Ishikawa (cell line): ENCODE data around the gene SPATA16.

Experiments
- CEBPB ChIP-seq: IDR thresholded peaks from 2 replicates; pipeline ENCODE4 v1.6.1; 2012
- CREB1 ChIP-seq: IDR thresholded peaks from 2 replicates; pipeline ENCODE4 v1.6.1; 2012; ENCODE audit warnings: low read depth
- EGR1 ChIP-seq: IDR thresholded peaks from 2 replicates; pipeline ENCODE4 v1.6.1; 2012
- EP300 ChIP-seq: IDR thresholded peaks from 2 replicates; pipeline ENCODE4 v1.6.1; 2012; ENCODE audit warnings: borderline replicate concordance
- FOXM1 ChIP-seq: IDR thresholded peaks from 2 replicates; pipeline ENCODE4 v1.6.1; 2012; ENCODE audit warnings: low read depth, borderline replicate concordance
- NFIC ChIP-seq: IDR thresholded peaks from 2 replicates; pipeline ENCODE4 v1.6.1; 2012
- RAD21 ChIP-seq: IDR thresholded peaks from 2 replicates; pipeline ENCODE4 v1.6.1; 2012; ENCODE audit warnings: low read depth
- TAF1 ChIP-seq: IDR thresholded peaks from 2 replicates; pipeline ENCODE4 v1.6.1; 2012; ENCODE audit warnings: low read depth, mild to moderate bottlenecking
- TCF12 ChIP-seq: IDR thresholded peaks from 2 replicates; pipeline ENCODE4 v1.6.1; 2012; ENCODE audit warnings: low read depth
- TEAD4 ChIP-seq: IDR thresholded peaks from 2 replicates; pipeline ENCODE4 v1.6.1; 2012
- YY1 ChIP-seq: IDR thresholded peaks from 2 replicates; pipeline ENCODE4 v1.6.1; 2012; ENCODE audit warnings: low read depth
- ZBTB7A ChIP-seq: IDR thresholded peaks from 2 replicates; pipeline ENCODE4 v1.6.1; 2012; ENCODE audit warnings: low read depth
- TF ChIP-seq, protein P1 (sequence below): IDR thresholded peaks from 2 replicates; pipeline ENCODE4 v1.6.1; 2012
- TF ChIP-seq, protein P2 (sequence below): IDR thresholded peaks from 2 replicates; pipeline ENCODE4 v1.6.1; 2012; ENCODE audit warnings: low read depth, mild to moderate bottlenecking
- TF ChIP-seq, protein P3 (sequence below): IDR thresholded peaks from 2 replicates; pipeline ENCODE4 v1.6.1; 2012

The SPATA16 gene

DNA sequence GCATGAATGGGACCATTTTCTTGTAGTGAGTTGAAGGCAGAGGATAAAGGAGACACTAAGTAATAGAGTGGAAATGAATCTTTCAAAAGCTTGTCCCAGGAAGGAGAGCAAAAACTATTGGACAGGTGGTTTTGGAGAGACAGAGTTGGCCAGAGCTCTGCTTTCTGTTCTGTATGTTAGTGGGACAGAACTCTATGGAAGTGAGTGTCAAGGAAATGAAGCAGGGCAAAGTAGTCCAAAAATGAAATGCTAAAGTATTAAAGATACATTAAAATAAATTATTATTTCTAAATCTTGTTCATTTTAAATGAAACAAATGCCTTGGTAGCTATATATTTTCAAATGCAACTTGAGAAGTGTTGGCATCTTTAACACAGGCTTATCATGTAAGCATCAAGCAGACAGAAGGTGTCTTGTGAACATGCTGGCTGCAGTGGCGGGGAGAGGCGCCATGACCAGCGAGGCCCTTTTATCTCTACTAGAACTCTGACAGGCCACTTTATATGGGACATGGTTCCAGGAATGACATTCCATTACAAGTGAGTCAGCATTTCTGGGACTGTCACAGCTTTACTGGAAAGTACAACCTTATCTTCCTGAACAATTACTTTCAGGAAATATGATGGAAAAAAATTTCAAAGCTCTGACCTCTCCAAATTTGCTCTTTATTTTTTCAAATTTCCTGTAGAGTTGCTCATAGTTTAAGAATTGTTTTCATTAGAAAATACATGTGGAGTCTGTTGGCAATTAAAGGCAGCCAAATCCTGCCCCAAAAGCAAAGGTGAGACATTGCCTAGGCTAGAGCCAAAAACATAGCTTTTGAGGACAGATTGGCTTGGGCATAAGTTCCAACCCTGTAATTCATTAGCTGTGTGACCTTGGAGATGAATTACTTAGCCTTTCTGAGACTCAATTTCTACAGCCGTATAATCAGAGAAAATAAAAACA, 284.0 kb downstream of the SPATA16 start:
- no peak for TF ChIP-seq TCF12
- TF ChIP-seq TEAD4, result peak; percentile 30; the same call in 1 of the 2 replicates
- no peak for TF ChIP-seq ZBTB7A
- 0 out of 2 replicates have a peak, but pooled peaks have one; percentile 23 for TF ChIP-seq YY1

DNA sequence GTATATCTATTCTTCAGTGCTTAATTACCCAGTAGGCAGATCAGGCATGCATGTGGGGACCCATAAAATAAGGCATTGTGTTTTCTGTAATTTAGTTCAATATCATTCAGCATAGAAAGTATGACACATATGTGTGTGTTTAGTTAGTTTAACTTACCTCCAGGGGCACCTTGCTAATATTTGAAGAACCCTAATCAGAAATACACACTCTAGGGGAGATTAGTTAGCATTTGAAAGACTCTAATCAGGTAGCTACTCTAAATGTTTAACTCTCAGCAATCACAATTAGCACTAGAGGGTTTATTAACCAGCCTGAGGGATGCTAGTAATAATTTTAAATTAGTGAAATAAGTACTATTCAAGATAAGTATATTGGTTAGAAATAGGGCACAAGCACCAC, 286.0 kb downstream of the SPATA16 start:
- TF ChIP-seq CEBPB, result no peak
- no peak for TF ChIP-seq TEAD4
- no peak for TF ChIP-seq TAF1
- TF ChIP-seq EP300, result no peak
- no peak for TF ChIP-seq RAD21
- TF ChIP-seq, protein P1, sequence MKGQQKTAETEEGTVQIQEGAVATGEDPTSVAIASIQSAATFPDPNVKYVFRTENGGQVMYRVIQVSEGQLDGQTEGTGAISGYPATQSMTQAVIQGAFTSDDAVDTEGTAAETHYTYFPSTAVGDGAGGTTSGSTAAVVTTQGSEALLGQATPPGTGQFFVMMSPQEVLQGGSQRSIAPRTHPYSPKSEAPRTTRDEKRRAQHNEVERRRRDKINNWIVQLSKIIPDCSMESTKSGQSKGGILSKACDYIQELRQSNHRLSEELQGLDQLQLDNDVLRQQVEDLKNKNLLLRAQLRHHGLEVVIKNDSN, result no peak
- no peak for TF ChIP-seq ZBTB7A
- no peak for TF ChIP-seq CREB1
- no peak for TF ChIP-seq YY1
- TF ChIP-seq TCF12, result no peak
- TF ChIP-seq, protein P2, sequence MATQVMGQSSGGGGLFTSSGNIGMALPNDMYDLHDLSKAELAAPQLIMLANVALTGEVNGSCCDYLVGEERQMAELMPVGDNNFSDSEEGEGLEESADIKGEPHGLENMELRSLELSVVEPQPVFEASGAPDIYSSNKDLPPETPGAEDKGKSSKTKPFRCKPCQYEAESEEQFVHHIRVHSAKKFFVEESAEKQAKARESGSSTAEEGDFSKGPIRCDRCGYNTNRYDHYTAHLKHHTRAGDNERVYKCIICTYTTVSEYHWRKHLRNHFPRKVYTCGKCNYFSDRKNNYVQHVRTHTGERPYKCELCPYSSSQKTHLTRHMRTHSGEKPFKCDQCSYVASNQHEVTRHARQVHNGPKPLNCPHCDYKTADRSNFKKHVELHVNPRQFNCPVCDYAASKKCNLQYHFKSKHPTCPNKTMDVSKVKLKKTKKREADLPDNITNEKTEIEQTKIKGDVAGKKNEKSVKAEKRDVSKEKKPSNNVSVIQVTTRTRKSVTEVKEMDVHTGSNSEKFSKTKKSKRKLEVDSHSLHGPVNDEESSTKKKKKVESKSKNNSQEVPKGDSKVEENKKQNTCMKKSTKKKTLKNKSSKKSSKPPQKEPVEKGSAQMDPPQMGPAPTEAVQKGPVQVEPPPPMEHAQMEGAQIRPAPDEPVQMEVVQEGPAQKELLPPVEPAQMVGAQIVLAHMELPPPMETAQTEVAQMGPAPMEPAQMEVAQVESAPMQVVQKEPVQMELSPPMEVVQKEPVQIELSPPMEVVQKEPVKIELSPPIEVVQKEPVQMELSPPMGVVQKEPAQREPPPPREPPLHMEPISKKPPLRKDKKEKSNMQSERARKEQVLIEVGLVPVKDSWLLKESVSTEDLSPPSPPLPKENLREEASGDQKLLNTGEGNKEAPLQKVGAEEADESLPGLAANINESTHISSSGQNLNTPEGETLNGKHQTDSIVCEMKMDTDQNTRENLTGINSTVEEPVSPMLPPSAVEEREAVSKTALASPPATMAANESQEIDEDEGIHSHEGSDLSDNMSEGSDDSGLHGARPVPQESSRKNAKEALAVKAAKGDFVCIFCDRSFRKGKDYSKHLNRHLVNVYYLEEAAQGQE, result no peak
- TF ChIP-seq NFIC, result no peak
- TF ChIP-seq, protein P3, sequence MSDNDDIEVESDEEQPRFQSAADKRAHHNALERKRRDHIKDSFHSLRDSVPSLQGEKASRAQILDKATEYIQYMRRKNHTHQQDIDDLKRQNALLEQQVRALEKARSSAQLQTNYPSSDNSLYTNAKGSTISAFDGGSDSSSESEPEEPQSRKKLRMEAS, result no peak
- no peak for TF ChIP-seq FOXM1
- no peak for TF ChIP-seq EGR1

DNA sequence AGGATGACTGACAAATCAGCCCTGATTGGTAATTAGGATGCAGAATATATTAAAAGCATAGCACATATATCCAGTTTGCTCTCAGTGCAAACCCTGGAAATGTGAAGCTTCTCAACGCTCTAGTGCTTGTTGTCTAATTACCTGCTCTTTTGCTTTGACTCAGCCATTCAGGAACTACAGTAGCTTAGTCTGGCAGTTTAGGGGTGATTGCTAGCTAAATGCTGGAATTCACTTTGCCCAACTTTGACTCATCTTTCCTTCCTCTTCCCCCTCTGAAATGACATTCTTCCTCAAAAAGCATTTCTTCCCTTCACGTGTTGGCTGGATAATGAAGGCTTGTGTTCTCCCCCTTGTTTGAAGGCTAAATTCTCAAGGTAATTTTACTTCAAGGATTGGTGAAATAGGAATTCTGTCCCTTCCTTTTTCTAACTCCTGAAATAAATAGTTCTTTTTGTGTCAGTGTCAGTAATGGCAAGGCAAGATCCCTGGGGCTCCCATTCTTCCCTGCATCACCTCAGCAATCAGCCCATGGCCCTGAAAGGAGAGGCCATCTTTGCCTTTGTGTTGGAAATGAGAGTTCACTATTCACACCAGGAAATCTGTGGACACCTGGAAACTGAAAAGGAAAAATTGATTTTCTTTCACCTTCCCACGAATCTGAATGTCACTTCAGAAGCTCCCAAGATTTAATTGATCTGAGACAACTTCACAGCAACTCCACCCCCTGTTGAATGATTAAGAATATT, 286.9 kb downstream of the SPATA16 start:
- no peak for TF ChIP-seq TEAD4
- TF ChIP-seq, protein P2, result no peak
- no peak for TF ChIP-seq EP300
- no peak for TF ChIP-seq TAF1
- no peak for TF ChIP-seq CEBPB
- no peak for TF ChIP-seq CREB1
- TF ChIP-seq, protein P1, result no peak
- no peak for TF ChIP-seq EGR1
- TF ChIP-seq YY1, result no peak
- TF ChIP-seq ZBTB7A, result no peak
- TF ChIP-seq, protein P3, result no peak
- TF ChIP-seq RAD21, result no peak
- TF ChIP-seq NFIC, result no peak
- no peak for TF ChIP-seq TCF12
- no peak for TF ChIP-seq FOXM1

DNA sequence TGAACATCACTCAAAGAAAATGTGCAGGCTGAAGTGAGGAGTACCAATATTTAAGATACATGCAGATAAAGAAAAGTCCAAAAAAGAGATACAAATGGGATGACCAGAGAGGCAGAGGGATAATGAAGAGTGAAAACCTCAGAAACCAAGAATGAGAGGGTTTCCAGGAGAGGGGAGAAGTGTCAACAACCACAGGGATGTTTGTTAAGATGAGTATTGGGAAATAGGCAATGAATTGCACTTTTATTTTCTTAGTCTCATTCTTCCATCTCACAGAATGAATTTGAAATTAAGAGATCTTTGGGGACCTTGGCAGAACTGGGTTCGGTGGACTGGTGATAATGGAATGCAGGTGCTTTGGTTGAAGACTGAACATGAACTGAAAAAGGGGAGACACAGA, 288.0 kb downstream of the SPATA16 start:
- TF ChIP-seq, protein P3, result no peak
- no peak for TF ChIP-seq CEBPB
- TF ChIP-seq TCF12, result no peak
- TF ChIP-seq NFIC, result no peak
- no peak for TF ChIP-seq FOXM1
- no peak for TF ChIP-seq CREB1
- TF ChIP-seq EP300, result no peak
- TF ChIP-seq RAD21, result no peak
- no peak for TF ChIP-seq TEAD4
- TF ChIP-seq, protein P1, result no peak
- TF ChIP-seq, protein P2, result no peak
- no peak for TF ChIP-seq YY1
- no peak for TF ChIP-seq EGR1
- TF ChIP-seq TAF1, result no peak
- TF ChIP-seq ZBTB7A, result no peak
